RWPE2 (cell line): Measurements from ENCODE around the gene SLC12A7.
"Not testable (repeated sequence)": the region's sequence is repeated elsewhere in the genome, so short reads cannot be mapped to it uniquely, and the experiment has no call there.

Experiments
- ATAC-seq: fragments of 200-7000 bp; cut with Tn5 transposase; 3 replicates; pipeline ENCODE4 v1.9.1; 2021; ENCODE audit warnings: low read depth
- DNase-seq: peaks from one replicate; pipeline ENCODE4 v3.0.0-alpha.2; 2020; ENCODE audit warnings: low spot score
- H3K27ac ChIP-seq: fragments of 450-650 bp; 2 replicates; pipeline ENCODE4 v1.5.1; 2017; ENCODE audit warnings: mild to moderate bottlenecking; ENCODE audit not compliant: poor library complexity, severe bottlenecking
- H3K27me3 ChIP-seq: fragments of 250-450 bp; sonication (Bioruptor Pico); 2 replicates; pipeline ENCODE4 v1.5.1; 2021; ENCODE audit warnings: mild to moderate bottlenecking, moderate library complexity; ENCODE audit not compliant: insufficient read depth, poor library complexity, severe bottlenecking
- H3K36me3 ChIP-seq: fragments of 250-450 bp; sonication (Bioruptor Pico); 2 replicates; pipeline ENCODE4 v1.5.1; 2020; ENCODE audit warnings: low read depth, mild to moderate bottlenecking, moderate library complexity
- H3K4me1 ChIP-seq: fragments of 250-450 bp; sonication (Bioruptor Pico); 2 replicates; pipeline ENCODE4 v1.5.1; 2021; ENCODE audit warnings: mild to moderate bottlenecking, moderate library complexity; ENCODE audit not compliant: insufficient read depth, poor library complexity, severe bottlenecking
- H3K4me3 ChIP-seq: fragments of 250-450 bp; sonication (Bioruptor Pico); 2 replicates; pipeline ENCODE4 v1.5.1; 2021; ENCODE audit warnings: mild to moderate bottlenecking, moderate library complexity; ENCODE audit not compliant: severe bottlenecking
- H3K9me3 ChIP-seq: fragments of 250-450 bp; sonication (Bioruptor Pico); 2 replicates; pipeline ENCODE4 v1.5.1; 2021; ENCODE audit warnings: mild to moderate bottlenecking, moderate library complexity; ENCODE audit not compliant: severe bottlenecking
- CTCF ChIP-seq: fragments of 450-650 bp; IDR thresholded peaks from one replicate; pipeline ENCODE4 v1.5.1; 2017; ENCODE audit warnings: mild to moderate bottlenecking, moderate library complexity; ENCODE audit not compliant: poor library complexity, severe bottlenecking

Gene SLC12A7

GRCh38 chr5:1002836-1003235 is 109.0 kb downstream of the SLC12A7 start:
- Histone ChIP-seq H3K27ac (no peak overlapping the region), H3K4me1 (peaks cover 14% of the 10 kb centered on the region), H3K4me3 (no peak overlapping the region), H3K36me3 (no peaks in the 10 kb centered on the region), H3K27me3 (peaks cover 87% of the 10 kb centered on the region), H3K9me3 (no peaks in the 10 kb centered on the region)
- DNase-seq: no peak
- no peak for TF ChIP-seq CTCF
- no peak for ATAC-seq

GRCh38 chr5:1002271-1002546 is 109.7 kb downstream of the SLC12A7 start:
- Histone ChIP-seq H3K4me3 (no peak overlapping the region), H3K27ac (no peak overlapping the region), H3K36me3 (no peaks in the 10 kb centered on the region), H3K9me3 (no peaks in the 10 kb centered on the region), H3K4me1 (peaks cover 14% of the 10 kb centered on the region), H3K27me3 (peaks cover 85% of the 10 kb centered on the region)
- no peak for TF ChIP-seq CTCF
- ATAC-seq: no peak
- DNase-seq: no peak

- no peak for DNase-seq
- no peak for TF ChIP-seq CTCF
- no peak for ATAC-seq
- peaks cover 14% of the 10 kb centered on the region for H3K4me1 ChIP-seq
- no peaks in the 10 kb centered on the region for H3K9me3 ChIP-seq
- H3K36me3 ChIP-seq: no peaks in the 10 kb centered on the region
- peaks cover 79% of the 10 kb centered on the region for H3K27me3 ChIP-seq
- H3K27ac ChIP-seq: no peak overlapping the region
- H3K4me3 ChIP-seq: no peak overlapping the region
These were observed 110.2 kb downstream of the SLC12A7 start for GRCh38 chr5:1001406-1002270.

GRCh38 chr5:1000831-1001230 is 111.0 kb downstream of the SLC12A7 start:
- not testable (repeated sequence) for H3K36me3 ChIP-seq, H3K27ac ChIP-seq, ATAC-seq, H3K9me3 ChIP-seq, H3K4me3 ChIP-seq, DNase-seq
- Histone ChIP-seq H3K4me1 (peaks cover 14% of the 10 kb centered on the region), H3K27me3 (peaks cover 74% of the 10 kb centered on the region)
